Stimulated activated CD8-positive, alpha-beta memory T cell treated with anti-CD3 and anti-CD28 coated beads, Interleukin-15, amount 100 ng/mL, for 24 hours (primary cell): ENCODE measurements around the gene PAPOLB.

Experiments
- DNase-seq: peaks from one replicate; pipeline ENCODE4 v3.0.0-alpha.2; 2020; ENCODE audit warnings: low read depth

PAPOLB gene

GRCh38 chr7:4823441-4824119, 38.2 kb downstream of the PAPOLB start:
- DNase-seq: no peak

GRCh38 chr7:4822677-4823076, 39.2 kb downstream of the PAPOLB start:
- DNase-seq: no peak

- no peak for DNase-seq
These were observed 40.8 kb downstream of the PAPOLB start for GRCh38 chr7:4820967-4821471.

GRCh38 chr7:4820405-4820966, 41.3 kb downstream of the PAPOLB start:
- DNase-seq: no peak

GRCh38 chr7:4819560-4820404, 42.0 kb downstream of the PAPOLB start:
- no peak for DNase-seq

GRCh38 chr7:4818000-4818794, 43.6 kb downstream of the PAPOLB start:
- DNase-seq: no peak

- DNase-seq: no peak
These were observed 44.5 kb downstream of the PAPOLB start for GRCh38 chr7:4817178-4817901.

- no peak for DNase-seq
These were observed 45.3 kb downstream of the PAPOLB start for GRCh38 chr7:4816419-4817080.

GRCh38 chr7:4815609-4816418, 46.0 kb downstream of the PAPOLB start:
- no peak for DNase-seq

- DNase-seq: no peak
These were observed 46.7 kb downstream of the PAPOLB start for GRCh38 chr7:4815121-4815520.

- no peak for DNase-seq
These were observed 47.4 kb downstream of the PAPOLB start for GRCh38 chr7:4814433-4814832.

GRCh38 chr7:4809666-4810065, 52.2 kb downstream of the PAPOLB start:
- DNase-seq: no peak

- DNase-seq: no peak
These were observed 52.7 kb downstream of the PAPOLB start for GRCh38 chr7:4809091-4809591.

GRCh38 chr7:4808565-4808964, 53.3 kb downstream of the PAPOLB start:
- DNase-seq: no peak

- no peak for DNase-seq
These were observed 53.8 kb downstream of the PAPOLB start for GRCh38 chr7:4808026-4808425.
